Trophoblast cell (in vitro differentiated cells and primary cell): ENCODE results near the gene MAPRE3.
"Not testable (repeated sequence)": the region's sequence is repeated elsewhere in the genome, so short reads cannot be mapped to it uniquely, and the experiment has no call there.

Experiments
- DNase-seq, 2 donors: peaks; one replicate each; pipeline ENCODE4 v3.0.0-alpha.2; 2016
- H2AFZ ChIP-seq: 2 replicates; pipeline ENCODE4 v1.6.1; 2013; ENCODE audit warnings: low read length, moderate library complexity, mild to moderate bottlenecking; ENCODE audit not compliant: insufficient read depth, poor library complexity
- H2AK5ac ChIP-seq: 2 replicates; pipeline ENCODE4 v1.6.1; 2013; ENCODE audit warnings: mild to moderate bottlenecking, low read length
- H2BK120ac ChIP-seq: 2 replicates; pipeline ENCODE4 v1.6.1; 2013; ENCODE audit warnings: low read length, mild to moderate bottlenecking, moderate library complexity; ENCODE audit not compliant: insufficient read depth, poor library complexity
- H2BK12ac ChIP-seq: 2 replicates; pipeline ENCODE4 v1.6.1; 2013; ENCODE audit warnings: mild to moderate bottlenecking, low read length, moderate library complexity
- H2BK5ac ChIP-seq: 2 replicates; pipeline ENCODE4 v1.6.1; 2013; ENCODE audit warnings: low read length, low read depth, moderate library complexity, mild to moderate bottlenecking; ENCODE audit not compliant: poor library complexity
- H3K14ac ChIP-seq: 2 replicates; pipeline ENCODE4 v1.6.1; 2013; ENCODE audit warnings: mild to moderate bottlenecking, low read length
- H3K18ac ChIP-seq: 2 replicates; pipeline ENCODE4 v1.6.1; 2013; ENCODE audit warnings: mild to moderate bottlenecking, low read length
- H3K23ac ChIP-seq: 2 replicates; pipeline ENCODE4 v1.6.1; 2013; ENCODE audit warnings: low read length
- H3K27ac ChIP-seq: 2 replicates; pipeline ENCODE4 v1.5.1; 2013; ENCODE audit warnings: low read depth, mild to moderate bottlenecking, inconsistent platforms, low read length, moderate library complexity
- H3K27me3 ChIP-seq: 2 replicates; pipeline ENCODE4 v1.6.1; 2013; ENCODE audit warnings: inconsistent platforms, mild to moderate bottlenecking, low read length, moderate library complexity; ENCODE audit not compliant: insufficient read depth
- H3K36me3 ChIP-seq, 2 experiments: 1 replicate in 1 of 2; 2 replicates in 1 of 2; pipeline ENCODE4 v1.6.1; 2013; ENCODE audit warnings: low read length in 2 of 2, mild to moderate bottlenecking in 2 of 2, moderate library complexity in 1 of 2; ENCODE audit not compliant: insufficient read depth in 2 of 2, control insufficient read depth in 1 of 2
- H3K4ac ChIP-seq: 2 replicates; pipeline ENCODE4 v1.6.1; 2013; ENCODE audit warnings: low read depth, mild to moderate bottlenecking, low read length, moderate library complexity
- H3K4me1 ChIP-seq, 2 experiments: 1 replicate in 1 of 2; 2 replicates in 1 of 2; pipeline ENCODE4 v1.6.1; 2013; ENCODE audit warnings: low read length in 2 of 2, mild to moderate bottlenecking in 2 of 2, moderate library complexity in 1 of 2; ENCODE audit not compliant: insufficient read depth in 2 of 2, control insufficient read depth in 1 of 2
- H3K4me2 ChIP-seq: 2 replicates; pipeline ENCODE4 v1.6.1; 2013; ENCODE audit warnings: inconsistent platforms, mild to moderate bottlenecking, low read length, moderate library complexity
- H3K4me3 ChIP-seq: 2 replicates; pipeline ENCODE4 v1.5.1; 2013; ENCODE audit warnings: mild to moderate bottlenecking, low read depth, low read length, inconsistent platforms
- H3K79me1 ChIP-seq: one replicate; pipeline ENCODE4 v1.6.1; 2013; ENCODE audit warnings: low read length
- H3K79me2 ChIP-seq: 2 replicates; pipeline ENCODE4 v1.6.1; 2013; ENCODE audit warnings: low read length, mild to moderate bottlenecking; ENCODE audit not compliant: control insufficient read depth, insufficient read depth, poor library complexity
- H3K9ac ChIP-seq: 2 replicates; pipeline ENCODE4 v1.6.1; 2013; ENCODE audit warnings: mild to moderate bottlenecking, low read length
- H3K9me3 ChIP-seq: 2 replicates; pipeline ENCODE4 v1.6.1; 2013; ENCODE audit warnings: low read depth, mild to moderate bottlenecking, control low read depth, inconsistent platforms, low read length; ENCODE audit not compliant: insufficient read depth
- H4K12ac ChIP-seq: 2 replicates; pipeline ENCODE4 v1.6.1; 2013; ENCODE audit warnings: low read depth, mild to moderate bottlenecking, low read length, moderate library complexity
- H4K8ac ChIP-seq: 2 replicates; pipeline ENCODE4 v1.6.1; 2013; ENCODE audit warnings: low read depth, mild to moderate bottlenecking, low read length, moderate library complexity
- H4K91ac ChIP-seq: one replicate; pipeline ENCODE4 v1.6.1; 2013; ENCODE audit warnings: low read depth, mild to moderate bottlenecking, low read length, moderate library complexity
- WGBS: extraction: QIAGEN DNeasy Blood & Tissue Kit; methylation state at CpG from one replicate; pipeline ENCODE4 v1.1.7; 2013; ENCODE audit warnings: missing lambda C conversion rate; ENCODE audit not compliant: insufficient read length, insufficient coverage; ENCODE audit errors: extremely low coverage; 5-methylcytosine and 5-hydroxymethylcytosine counted together

MAPRE3 gene

GRCh38 chr2:27075566-27075871, 105.1 kb downstream of the MAPRE3 start:
- not testable (repeated sequence) for H3K23ac ChIP-seq, H2BK5ac ChIP-seq, H3K9ac ChIP-seq, H3K27me3 ChIP-seq, H3K4me3 ChIP-seq, H2AK5ac ChIP-seq, H3K18ac ChIP-seq, H2AFZ ChIP-seq, H4K8ac ChIP-seq, H2BK12ac ChIP-seq, H4K91ac ChIP-seq, H3K9me3 ChIP-seq, H3K4me2 ChIP-seq, H3K4ac ChIP-seq, H3K36me3 ChIP-seq, H3K27ac ChIP-seq, H3K14ac ChIP-seq, H2BK120ac ChIP-seq, DNase-seq, H4K12ac ChIP-seq
- Histone ChIP-seq H3K79me1 (peaks cover 19% of the 10 kb centered on the region), H3K4me1 (peaks cover 6 to 10% of the 10 kb centered on the region in 2 experiments), H3K79me2 (peaks cover 15% of the 10 kb centered on the region)
- WGBS, result no CpG with 5 or more reads among the region's 6 CpGs

GRCh38 chr2:27076323-27076722, 105.9 kb downstream of the MAPRE3 start:
- Histone ChIP-seq H3K18ac (no peak overlapping the region), H2BK12ac (no peak overlapping the region), H3K79me1 (peaks cover 13% of the 10 kb centered on the region), H2AK5ac (no peak overlapping the region), H3K4ac (no peak overlapping the region), H3K23ac (no peak overlapping the region), H4K91ac (no peak overlapping the region), H2AFZ (no peak overlapping the region), H3K36me3 (no peaks in the 10 kb centered on the region), H4K12ac (no peak overlapping the region), H2BK5ac (no peak overlapping the region), H3K4me1 (peaks cover 6 to 11% of the 10 kb centered on the region in 2 experiments), H3K4me2 (no peak overlapping the region), H2BK120ac (no peak overlapping the region), H3K4me3 (no peak overlapping the region), H3K79me2 (peaks cover 7% of the 10 kb centered on the region), H3K27ac (no peak overlapping the region), H4K8ac (no peak overlapping the region), H3K14ac (no peak overlapping the region), H3K9me3 (no peaks in the 10 kb centered on the region), H3K27me3 (no peaks in the 10 kb centered on the region), H3K9ac (no peak overlapping the region)
- WGBS, result no CpG with 5 or more reads among the region's 4 CpGs
- DNase-seq, result no peak
